H9 (cell line): Measurements from ENCODE around the gene CLN5. TPM values are rescaled to one million over a fixed set of nuclear protein-coding genes. Genes with fewer than 3 reads are reported as not detected.

Experiments used
- DNase-seq: peaks from one replicate; pipeline ENCODE4 v3.0.0-alpha.2; 2017
- H2AFZ ChIP-seq: one replicate; pipeline ENCODE4 v1.6.1; 2013; ENCODE audit warnings: mild to moderate bottlenecking, low read length, control low read depth, moderate library complexity
- H2AK5ac ChIP-seq: 2 replicates; pipeline ENCODE4 v1.6.1; 2013; ENCODE audit warnings: low read length, control low read depth, mixed read lengths; ENCODE audit not compliant: insufficient read length
- H2BK120ac ChIP-seq: one replicate; pipeline ENCODE4 v1.6.1; 2013; ENCODE audit warnings: low read depth, mild to moderate bottlenecking, low read length, control low read depth, inconsistent platforms; ENCODE audit not compliant: poor library complexity, severe bottlenecking
- H2BK12ac ChIP-seq: 2 replicates; pipeline ENCODE4 v1.6.1; 2013; ENCODE audit warnings: low read length, control low read depth, mixed read lengths, low read depth; ENCODE audit not compliant: insufficient read length
- H2BK15ac ChIP-seq: 2 replicates; pipeline ENCODE4 v1.6.1; 2013; ENCODE audit warnings: low read depth, low read length, control low read depth
- H2BK20ac ChIP-seq: one replicate; pipeline ENCODE4 v1.6.1; 2013; ENCODE audit warnings: low read depth, mild to moderate bottlenecking, low read length, control low read depth, inconsistent platforms; ENCODE audit not compliant: poor library complexity, severe bottlenecking
- H2BK5ac ChIP-seq: 2 replicates; pipeline ENCODE4 v1.6.1; 2013; ENCODE audit warnings: low read length, control low read depth, mixed read lengths; ENCODE audit not compliant: insufficient read length
- H3K14ac ChIP-seq: 2 replicates; pipeline ENCODE4 v1.6.1; 2013; ENCODE audit warnings: low read length, control low read depth; ENCODE audit not compliant: insufficient read depth
- H3K18ac ChIP-seq: 2 replicates; pipeline ENCODE4 v1.6.1; 2013; ENCODE audit warnings: low read depth, mild to moderate bottlenecking, mixed read lengths, low read length, control low read depth; ENCODE audit not compliant: insufficient read length
- H3K23ac ChIP-seq: 2 replicates; pipeline ENCODE4 v1.6.1; 2013; ENCODE audit warnings: low read length, control low read depth, mixed read lengths, low read depth; ENCODE audit not compliant: insufficient read length
- H3K23me2 ChIP-seq: 2 replicates; pipeline ENCODE4 v1.6.1; 2013; ENCODE audit warnings: low read depth, mild to moderate bottlenecking, mixed read lengths, low read length, control low read depth; ENCODE audit not compliant: insufficient read length, poor library complexity, severe bottlenecking
- H3K27ac ChIP-seq: 2 replicates; pipeline ENCODE4 v1.5.1; 2013; ENCODE audit warnings: low read length, control low read depth, mixed read lengths, low read depth; ENCODE audit not compliant: insufficient read length
- H3K27me3 ChIP-seq: 2 replicates; pipeline ENCODE4 v1.6.1; 2013; ENCODE audit warnings: low read length, control low read depth, inconsistent platforms; ENCODE audit not compliant: insufficient read depth
- H3K4ac ChIP-seq: 2 replicates; pipeline ENCODE4 v1.6.1; 2013; ENCODE audit warnings: low read depth, mild to moderate bottlenecking, control low read depth, inconsistent platforms, low read length, moderate library complexity
- H3K4me1 ChIP-seq: 2 replicates; pipeline ENCODE4 v1.6.1; 2013; ENCODE audit warnings: low read length, control low read depth, inconsistent platforms; ENCODE audit not compliant: insufficient read depth
- H3K4me2 ChIP-seq: 2 replicates; pipeline ENCODE4 v1.6.1; 2013; ENCODE audit warnings: low read length, control low read depth, mixed read lengths; ENCODE audit not compliant: insufficient read length, insufficient read depth
- H3K56ac ChIP-seq: 2 replicates; pipeline ENCODE4 v1.6.1; 2013; ENCODE audit warnings: low read depth, mild to moderate bottlenecking, mixed read lengths, low read length, control low read depth; ENCODE audit not compliant: insufficient read length
- H3K79me1 ChIP-seq: 2 replicates; pipeline ENCODE4 v1.6.1; 2013; ENCODE audit warnings: low read depth, mild to moderate bottlenecking, moderate library complexity, low read length, control low read depth, inconsistent platforms; ENCODE audit not compliant: insufficient read depth, poor library complexity, severe bottlenecking
- H3K79me2 ChIP-seq: 2 replicates; pipeline ENCODE4 v1.6.1; 2013; ENCODE audit warnings: low read length, control low read depth, inconsistent platforms; ENCODE audit not compliant: insufficient read depth
- H3K9ac ChIP-seq: 2 replicates; pipeline ENCODE4 v1.6.1; 2013; ENCODE audit warnings: low read length, control low read depth, mixed read lengths; ENCODE audit not compliant: insufficient read length; ENCODE audit errors: extremely low read depth
- H3K9me3 ChIP-seq: one replicate; pipeline ENCODE4 v1.6.1; 2013; ENCODE audit warnings: low read depth, low read length, inconsistent platforms; ENCODE audit not compliant: control insufficient read depth
- H3T11ph ChIP-seq: one replicate; pipeline ENCODE4 v1.6.1; 2013; ENCODE audit warnings: mild to moderate bottlenecking, low read length, control low read depth, inconsistent platforms
- H4K20me1 ChIP-seq: one replicate; pipeline ENCODE4 v1.6.1; 2013; ENCODE audit not compliant: control insufficient read depth, insufficient read length, insufficient read depth
- H4K5ac ChIP-seq: 2 replicates; pipeline ENCODE4 v1.6.1; 2013; ENCODE audit warnings: low read depth, mild to moderate bottlenecking, mixed read lengths, low read length, control low read depth; ENCODE audit not compliant: insufficient read length
- H4K8ac ChIP-seq: replicated peaks from 2 replicates; pipeline ENCODE4 v1.6.1; 2013; ENCODE audit warnings: low read length, control low read depth, mixed read lengths, low read depth; ENCODE audit not compliant: insufficient read length
- H4K91ac ChIP-seq: 2 replicates; pipeline ENCODE4 v1.6.1; 2013; ENCODE audit warnings: low read depth, mild to moderate bottlenecking, moderate library complexity, mixed read lengths, low read length, control low read depth; ENCODE audit not compliant: insufficient read length
- H3K27ac Mint-ChIP-seq, 3 experiments: 2 replicates in 2 of 3; 3 replicates in 1 of 3; pipeline ENCODE4 v1.8.0; 2020 to 2021; ENCODE audit warnings: mixed read lengths in 3 of 3, mild to moderate bottlenecking in 1 of 3, moderate library complexity in 1 of 3
- H3K27me3 Mint-ChIP-seq: 2 replicates; pipeline ENCODE4 v1.8.0; 2021; ENCODE audit warnings: low read depth, mild to moderate bottlenecking, moderate library complexity, mixed read lengths
- H3K36me3 Mint-ChIP-seq, 3 experiments: 2 replicates in 2 of 3; 3 replicates in 1 of 3; pipeline ENCODE4 v1.8.0; 2020 to 2021; ENCODE audit warnings: low read depth in 3 of 3, mixed read lengths in 3 of 3; ENCODE audit not compliant: insufficient read depth in 1 of 3
- H3K4me1 Mint-ChIP-seq, 2 experiments: 2 replicates each; pipeline ENCODE4 v1.8.0; 2020; ENCODE audit warnings: mixed read lengths in 2 of 2
- H3K4me3 Mint-ChIP-seq, 2 experiments: 2 replicates in 1 of 2; 3 replicates in 1 of 2; pipeline ENCODE4 v1.8.0; 2020 to 2021; ENCODE audit warnings: mild to moderate bottlenecking in 2 of 2, mixed read lengths in 2 of 2, moderate library complexity in 1 of 2
- H3K9me3 Mint-ChIP-seq, 2 experiments: 2 replicates in 1 of 2; 3 replicates in 1 of 2; pipeline ENCODE4 v1.8.0; 2020; ENCODE audit warnings: mild to moderate bottlenecking in 2 of 2, mixed read lengths in 2 of 2, moderate library complexity in 1 of 2
- CTCF ChIP-seq: fragments of 200-600 bp; sonication (generic); conservative IDR thresholded peaks from 3 replicates; pipeline ENCODE4 v1.8.0; 2021; ENCODE audit warnings: antibody characterized with exemption, mild to moderate bottlenecking
- WGBS: extraction: QIAGEN DNeasy Blood & Tissue Kit; methylation state at CpG from one replicate; pipeline ENCODE4 v1.1.7; 2013; ENCODE audit warnings: missing lambda C conversion rate, low lambda C conversion rate, mixed read lengths; ENCODE audit not compliant: insufficient read length; ENCODE audit errors: extremely low coverage; 5-methylcytosine and 5-hydroxymethylcytosine counted together
- total RNA-seq: library from RNA; stranded (reverse); gene quantifications from 2 replicates; pipeline ENCODE4 v1.2.1, GENCODE V29; 2021

Gene CLN5
- total RNA-seq, 1 experiment from 2014 or later = 8.3 TPM

GRCh38 chr13:76974618-76974975 is 17.3 kb upstream of the CLN5 start:
- WGBS = no CpG with 5 or more reads among the region's 3 CpGs

More at GRCh38 chr13:76974618-76974975, 17.3 kb upstream of the CLN5 start:
- Histone ChIP-seq H3K9me3 (no peaks in the 10 kb centered on the region), H2AK5ac (no peak overlapping the region), H4K91ac (no peak overlapping the region), H3K27me3 (no peaks in the 10 kb centered on the region), H4K5ac (no peak overlapping the region), H3T11ph (no peak overlapping the region), H2BK12ac (no peak overlapping the region), H3K4me1 (no peaks in the 10 kb centered on the region; the same call in 1 of the 2 replicates), H3K18ac (no peak overlapping the region), H3K9ac (no peak overlapping the region), H3K4ac (no peak overlapping the region), H3K23me2 (no peaks in the 10 kb centered on the region), H2AFZ (no peak overlapping the region), H3K14ac (no peak overlapping the region), H3K79me2 (no peaks in the 10 kb centered on the region), H2BK5ac (no peak overlapping the region), H4K8ac (no peak overlapping the region), H3K56ac (no peak overlapping the region), H2BK20ac (no peak overlapping the region), H3K79me1 (no peaks in the 10 kb centered on the region), H3K23ac (no peak overlapping the region), H2BK120ac (no peak overlapping the region), H3K27ac (no peak overlapping the region), H4K20me1 (no peaks in the 10 kb centered on the region), H3K4me2 (no peak overlapping the region), H2BK15ac (no peak overlapping the region)
- Mint-ChIP-seq H3K27ac (peak overlapping the region in 1 of 3 experiments; percentile 62; a peak in 1 of 7 replicates), H3K4me1 (peaks cover 12 to 14% of the 10 kb centered on the region in 2 experiments), H3K27me3 (peaks cover 4% of the 10 kb centered on the region; the same call in 1 of the 2 replicates), H3K9me3 (no peaks in the 10 kb centered on the region), H3K36me3 (no peaks in the 10 kb centered on the region), H3K4me3 (no peak overlapping the region)
- DNase-seq = no peak
- no peak for TF ChIP-seq CTCF
